ES-I3 (cell line): ENCODE data around the gene AQP12A.

Experiments used
- H3K36me3 ChIP-seq: 2 replicates; pipeline ENCODE4 v1.6.1; 2013; ENCODE audit warnings: mild to moderate bottlenecking, low read length, control low read depth, moderate library complexity; ENCODE audit not compliant: insufficient read depth
- H3K4me1 ChIP-seq: 2 replicates; pipeline ENCODE4 v1.6.1; 2013; ENCODE audit warnings: mild to moderate bottlenecking, control low read depth, low read length; ENCODE audit not compliant: insufficient read depth
- H3K9ac ChIP-seq: 2 replicates; pipeline ENCODE4 v1.6.1; 2013; ENCODE audit warnings: low read depth, mild to moderate bottlenecking, low read length, moderate library complexity
- H3K9me3 ChIP-seq: 2 replicates; pipeline ENCODE4 v1.6.1; 2013; ENCODE audit warnings: mild to moderate bottlenecking, low read length, moderate library complexity; ENCODE audit not compliant: control insufficient read depth, insufficient read depth

The AQP12A gene

GRCh38 chr2:240716130-240716798, 24.6 kb downstream of the AQP12A start:
- Histone ChIP-seq H3K4me1 (no peaks in the 10 kb centered on the region), H3K36me3 (peaks cover 3% of the 10 kb centered on the region; the same call in 1 of the 2 replicates), H3K9ac (no peak overlapping the region), H3K9me3 (no peaks in the 10 kb centered on the region)

GRCh38 chr2:240717181-240717641, 25.5 kb downstream of the AQP12A start:
- Histone ChIP-seq H3K36me3 (peaks cover 6% of the 10 kb centered on the region), H3K9me3 (no peaks in the 10 kb centered on the region)

GRCh38 chr2:240717681-240718581, 26.3 kb downstream of the AQP12A start:
- Histone ChIP-seq H3K9ac (no peak overlapping the region), H3K36me3 (peaks cover 7% of the 10 kb centered on the region), H3K9me3 (no peaks in the 10 kb centered on the region), H3K4me1 (no peaks in the 10 kb centered on the region)

More at GRCh38 chr2:240717181-240717641, 25.5 kb downstream of the AQP12A start:
- no peaks in the 10 kb centered on the region for H3K4me1 ChIP-seq
- H3K9ac ChIP-seq: no peak overlapping the region

- H3K36me3 ChIP-seq: peaks cover 13% of the 10 kb centered on the region
These were observed 27.3 kb downstream of the AQP12A start for GRCh38 chr2:240718896-240719490.

GRCh38 chr2:240719676-240720545, 28.2 kb downstream of the AQP12A start:
- Histone ChIP-seq H3K9me3 (no peaks in the 10 kb centered on the region), H3K9ac (no peak overlapping the region), H3K36me3 (peaks cover 17% of the 10 kb centered on the region), H3K4me1 (no peaks in the 10 kb centered on the region)

More at GRCh38 chr2:240718896-240719490, 27.3 kb downstream of the AQP12A start:
- Histone ChIP-seq H3K9me3 (no peaks in the 10 kb centered on the region), H3K4me1 (no peaks in the 10 kb centered on the region), H3K9ac (no peak overlapping the region)

- Histone ChIP-seq H3K36me3 (peaks cover 18% of the 10 kb centered on the region), H3K9me3 (no peaks in the 10 kb centered on the region), H3K4me1 (no peaks in the 10 kb centered on the region), H3K9ac (no peak overlapping the region)
These were observed 29.3 kb downstream of the AQP12A start for GRCh38 chr2:240720686-240721595.

GRCh38 chr2:240721596-240722180, 30.0 kb downstream of the AQP12A start:
- Histone ChIP-seq H3K36me3 (peaks cover 21% of the 10 kb centered on the region), H3K9ac (no peak overlapping the region), H3K4me1 (no peaks in the 10 kb centered on the region), H3K9me3 (no peaks in the 10 kb centered on the region)

GRCh38 chr2:240722376-240722775, 30.7 kb downstream of the AQP12A start:
- Histone ChIP-seq H3K9me3 (no peaks in the 10 kb centered on the region), H3K9ac (no peak overlapping the region), H3K4me1 (no peaks in the 10 kb centered on the region), H3K36me3 (peaks cover 21% of the 10 kb centered on the region)

GRCh38 chr2:240722796-240723735, 31.4 kb downstream of the AQP12A start:
- Histone ChIP-seq H3K36me3 (peaks cover 21% of the 10 kb centered on the region), H3K9ac (no peak overlapping the region), H3K4me1 (no peaks in the 10 kb centered on the region), H3K9me3 (no peaks in the 10 kb centered on the region)

- Histone ChIP-seq H3K4me1 (no peaks in the 10 kb centered on the region), H3K9me3 (no peaks in the 10 kb centered on the region), H3K36me3 (peaks cover 18% of the 10 kb centered on the region), H3K9ac (no peak overlapping the region)
These were observed 32.2 kb downstream of the AQP12A start for GRCh38 chr2:240723851-240724250.

GRCh38 chr2:240724431-240724830, 32.8 kb downstream of the AQP12A start:
- Histone ChIP-seq H3K9me3 (no peaks in the 10 kb centered on the region), H3K36me3 (peaks cover 18% of the 10 kb centered on the region), H3K4me1 (no peaks in the 10 kb centered on the region), H3K9ac (no peak overlapping the region)

- H3K4me1 ChIP-seq: no peaks in the 10 kb centered on the region
- H3K9me3 ChIP-seq: no peaks in the 10 kb centered on the region
- no peak overlapping the region for H3K9ac ChIP-seq
- peaks cover 18% of the 10 kb centered on the region for H3K36me3 ChIP-seq
These were observed 33.6 kb downstream of the AQP12A start for GRCh38 chr2:240725266-240725665.
